GM21381 (cell line): Measurements from ENCODE around the gene ADISSP.

Experiments used
- ATAC-seq: cut with Tn5 transposase; IDR thresholded peaks from one replicate; pipeline ENCODE4 v1.9.1; 2021; ENCODE audit warnings: mild to moderate bottlenecking, moderate library complexity; ENCODE audit not compliant: unreplicated experiment

The ADISSP gene

GRCh38 chr20:3755814-3756480 lies 11.6 kb downstream of the ADISSP start:
- no peak for ATAC-seq

GRCh38 chr20:3755269-3755668 lies 12.3 kb downstream of the ADISSP start:
- ATAC-seq: no peak

- ATAC-seq: no peak
Observed at GRCh38 chr20:3754276-3754630, 13.3 kb downstream of the ADISSP start.

- ATAC-seq: no peak
Observed at GRCh38 chr20:3753501-3754275, 13.9 kb downstream of the ADISSP start.

- ATAC-seq: no peak
Observed at GRCh38 chr20:3753098-3753497, 14.5 kb downstream of the ADISSP start.

- ATAC-seq: no peak
Observed at GRCh38 chr20:3752386-3752759, 15.2 kb downstream of the ADISSP start.

- ATAC-seq: no peak
Observed at GRCh38 chr20:3751675-3752385, 15.7 kb downstream of the ADISSP start.

GRCh38 chr20:3751305-3751674 lies 16.3 kb downstream of the ADISSP start:
- no peak for ATAC-seq

- no peak for ATAC-seq
Observed at GRCh38 chr20:3749689-3750531, 17.6 kb downstream of the ADISSP start.

- ATAC-seq: no peak
Observed at GRCh38 chr20:3749087-3749688, 18.4 kb downstream of the ADISSP start.

GRCh38 chr20:3748073-3748472 lies 19.5 kb downstream of the ADISSP start:
- ATAC-seq: no peak

GRCh38 chr20:3747471-3747870 lies 20.1 kb downstream of the ADISSP start:
- ATAC-seq: no peak

- no peak for ATAC-seq
Observed at GRCh38 chr20:3745686-3746173, 21.8 kb downstream of the ADISSP start.

- ATAC-seq: no peak
Observed at GRCh38 chr20:3744806-3745685, 22.5 kb downstream of the ADISSP start.

- ATAC-seq: no peak
Observed at GRCh38 chr20:3744037-3744436, 23.5 kb downstream of the ADISSP start.

GRCh38 chr20:3743251-3743650 lies 24.3 kb downstream of the ADISSP start:
- ATAC-seq: no peak

- ATAC-seq: no peak
Observed at GRCh38 chr20:3741836-3742458, 25.6 kb downstream of the ADISSP start.

- no peak for ATAC-seq
Observed at GRCh38 chr20:3740615-3741301, 26.8 kb downstream of the ADISSP start.
